SU-DHL-6 (cell line): ENCODE data around the gene TBL2.
"Not testable (repeated sequence)": the region's sequence is repeated elsewhere in the genome, so short reads cannot be mapped to it uniquely, and the experiment has no call there.

ENCODE experiments used
- EZH2phosphoT487 ChIP-seq: fragments of 200-600 bp; sonication (generic), shearing (Covaris generic); conservative IDR thresholded peaks from 2 replicates; pipeline ENCODE4 v1.6.1; 2018; ENCODE audit warnings: mild to moderate bottlenecking, antibody characterized with exemption, low read length, moderate library complexity, mixed read lengths
- TF ChIP-seq, protein P1 (sequence below): fragments of 200-600 bp; sonication (generic); IDR thresholded peaks from one replicate; pipeline ENCODE4 v1.5.1; 2017; ENCODE audit warnings: antibody characterized with exemption, mild to moderate bottlenecking, low read length, moderate library complexity; ENCODE audit not compliant: insufficient read depth, poor library complexity, severe bottlenecking

DNA sequence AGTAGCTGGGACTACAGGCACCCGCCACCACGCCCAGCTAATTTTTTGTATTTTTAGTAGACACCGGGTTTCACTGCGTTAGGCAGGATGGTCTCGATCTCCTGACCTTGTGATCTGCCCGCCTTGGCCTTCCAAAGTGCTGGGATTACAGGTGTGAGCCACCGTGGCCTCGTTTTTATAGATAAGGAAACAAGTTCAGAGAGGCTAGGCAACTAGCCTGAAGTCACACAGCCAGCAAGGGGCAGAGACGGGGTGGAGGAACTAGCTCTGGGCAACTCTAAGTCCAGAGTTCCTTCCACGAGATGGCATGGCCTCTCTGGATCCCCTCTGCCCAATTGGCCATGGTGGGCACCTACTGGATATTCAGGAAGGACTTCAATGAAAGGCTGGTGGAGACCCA is 36.6 kb upstream of the TBL2 start:
- TF ChIP-seq, protein P1, sequence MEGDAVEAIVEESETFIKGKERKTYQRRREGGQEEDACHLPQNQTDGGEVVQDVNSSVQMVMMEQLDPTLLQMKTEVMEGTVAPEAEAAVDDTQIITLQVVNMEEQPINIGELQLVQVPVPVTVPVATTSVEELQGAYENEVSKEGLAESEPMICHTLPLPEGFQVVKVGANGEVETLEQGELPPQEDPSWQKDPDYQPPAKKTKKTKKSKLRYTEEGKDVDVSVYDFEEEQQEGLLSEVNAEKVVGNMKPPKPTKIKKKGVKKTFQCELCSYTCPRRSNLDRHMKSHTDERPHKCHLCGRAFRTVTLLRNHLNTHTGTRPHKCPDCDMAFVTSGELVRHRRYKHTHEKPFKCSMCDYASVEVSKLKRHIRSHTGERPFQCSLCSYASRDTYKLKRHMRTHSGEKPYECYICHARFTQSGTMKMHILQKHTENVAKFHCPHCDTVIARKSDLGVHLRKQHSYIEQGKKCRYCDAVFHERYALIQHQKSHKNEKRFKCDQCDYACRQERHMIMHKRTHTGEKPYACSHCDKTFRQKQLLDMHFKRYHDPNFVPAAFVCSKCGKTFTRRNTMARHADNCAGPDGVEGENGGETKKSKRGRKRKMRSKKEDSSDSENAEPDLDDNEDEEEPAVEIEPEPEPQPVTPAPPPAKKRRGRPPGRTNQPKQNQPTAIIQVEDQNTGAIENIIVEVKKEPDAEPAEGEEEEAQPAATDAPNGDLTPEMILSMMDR = not testable (repeated sequence)
- TF ChIP-seq EZH2phosphoT487 = not testable (repeated sequence)
